Fibroblast of skin of right biceps (primary cell): Measurements from ENCODE around the gene DUS4L.
"Not testable (repeated sequence)": the region's sequence is repeated elsewhere in the genome, so short reads cannot be mapped to it uniquely, and the experiment has no call there.

Experiments
- DNase-seq: peaks from one replicate; pipeline ENCODE4 v3.0.0-alpha.2; 2013

Gene DUS4L, protein sequence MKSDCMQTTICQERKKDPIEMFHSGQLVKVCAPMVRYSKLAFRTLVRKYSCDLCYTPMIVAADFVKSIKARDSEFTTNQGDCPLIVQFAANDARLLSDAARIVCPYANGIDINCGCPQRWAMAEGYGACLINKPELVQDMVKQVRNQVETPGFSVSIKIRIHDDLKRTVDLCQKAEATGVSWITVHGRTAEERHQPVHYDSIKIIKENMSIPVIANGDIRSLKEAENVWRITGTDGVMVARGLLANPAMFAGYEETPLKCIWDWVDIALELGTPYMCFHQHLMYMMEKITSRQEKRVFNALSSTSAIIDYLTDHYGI

DNA sequence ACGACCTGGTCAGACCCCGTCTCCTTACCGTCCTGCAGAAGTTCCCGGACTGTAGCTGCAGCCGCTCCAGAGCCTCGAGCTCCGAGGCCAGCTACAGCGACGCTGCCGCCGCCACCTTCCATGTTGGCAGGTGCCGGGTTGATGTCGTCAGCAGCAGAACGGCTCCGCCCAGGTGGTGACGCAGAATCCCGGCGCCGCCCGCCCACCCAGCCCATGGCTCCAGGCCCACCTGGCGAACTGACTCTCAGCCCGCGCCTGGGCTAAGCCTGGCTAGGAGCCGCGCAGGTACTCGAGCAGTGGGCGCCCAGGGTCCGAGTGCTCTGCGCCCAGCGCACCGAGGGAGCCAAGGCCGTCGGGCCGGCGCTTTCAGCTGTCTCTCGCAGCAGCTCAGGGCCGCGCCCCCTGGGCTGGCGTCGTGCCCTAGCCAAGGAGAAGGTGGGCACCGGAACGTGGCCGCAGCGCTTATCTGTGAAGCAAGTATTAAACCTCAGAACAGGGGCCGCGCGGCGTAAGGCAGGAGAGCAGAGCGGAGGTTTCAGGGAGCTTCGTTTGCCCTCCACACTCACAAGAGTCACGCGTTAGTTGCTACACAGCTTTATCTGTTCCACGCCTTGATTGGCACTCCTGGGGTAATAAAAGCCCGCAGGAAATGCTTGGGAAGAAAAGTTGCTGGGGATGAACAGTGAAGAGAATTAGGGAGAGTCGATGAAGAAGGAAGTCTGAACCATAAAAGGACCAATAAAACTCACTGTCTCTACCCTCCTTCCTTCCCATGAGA is at the start of gene DUS4L, which contains the start of gene COG5:
Gene DUS4L, plus strand, starts transcription at position 197 of the 778 bp plus-strand sequence. CDS start 3,100 bp downstream, outside the sequence.
Gene COG5, minus strand, starts transcription at position 146 of the 778 bp plus-strand sequence. Its CDS starts 24 bp downstream, at position 122.
- DNase-seq, result peak; percentile 80

DNA sequence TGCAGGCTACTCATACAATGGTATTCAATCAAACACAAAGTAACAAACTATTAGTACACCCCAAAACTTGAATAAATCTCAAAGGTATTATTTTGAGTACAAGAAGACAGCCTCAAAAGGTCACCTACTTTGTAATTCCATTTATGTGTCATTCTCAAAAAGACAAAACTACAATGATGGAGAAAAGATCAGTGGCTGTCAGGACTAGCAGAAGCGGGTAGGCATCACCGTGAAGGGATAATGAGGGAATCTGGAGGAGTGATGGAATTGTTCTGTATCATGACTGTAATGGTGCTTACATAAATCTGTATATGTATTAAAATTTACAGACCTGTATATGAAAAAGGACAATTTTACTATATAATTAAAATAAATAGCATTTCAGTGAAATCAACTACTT is 37.1 kb upstream of the DUS4L start:
- DNase-seq, result no peak

DNA sequence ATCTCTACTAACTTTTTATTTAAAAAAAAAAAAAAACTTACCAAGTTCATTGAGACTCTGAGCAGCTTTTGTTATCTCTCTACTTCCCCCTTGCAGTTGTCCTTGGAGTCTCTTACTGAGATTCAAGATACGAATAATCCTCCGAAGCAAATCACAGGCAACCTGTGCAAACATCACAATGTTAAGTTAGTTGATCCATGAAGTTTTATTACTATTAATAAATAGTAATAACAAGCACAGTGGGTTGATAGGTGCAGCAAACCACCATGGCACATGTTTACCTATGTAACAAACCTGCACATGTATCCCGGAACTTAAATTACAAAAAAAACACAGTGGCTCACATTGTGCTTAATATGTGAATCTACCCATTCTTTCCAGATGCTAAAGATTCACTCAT is 36.6 kb upstream of the DUS4L start:
- DNase-seq, result no peak

DNA sequence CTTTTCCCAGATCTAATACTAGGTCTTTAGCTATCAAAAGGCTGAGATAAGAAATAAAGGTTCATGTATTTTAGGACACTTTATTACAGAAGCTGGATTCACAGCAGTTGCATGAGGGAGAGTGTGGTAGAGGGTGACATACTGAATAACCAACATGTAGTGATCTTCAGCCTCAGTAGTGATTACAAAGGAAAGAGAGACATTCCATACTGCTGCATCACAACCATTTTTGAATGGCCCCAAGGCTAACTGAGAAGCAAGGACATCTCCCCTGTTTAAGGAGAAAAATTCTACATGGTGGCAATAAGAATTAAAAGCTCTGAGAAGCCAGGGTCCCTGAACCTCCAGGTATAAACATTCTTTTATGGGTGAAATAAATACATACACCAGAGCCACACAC is 35.3 kb upstream of the DUS4L start:
- DNase-seq, result peak; percentile 64

DNA sequence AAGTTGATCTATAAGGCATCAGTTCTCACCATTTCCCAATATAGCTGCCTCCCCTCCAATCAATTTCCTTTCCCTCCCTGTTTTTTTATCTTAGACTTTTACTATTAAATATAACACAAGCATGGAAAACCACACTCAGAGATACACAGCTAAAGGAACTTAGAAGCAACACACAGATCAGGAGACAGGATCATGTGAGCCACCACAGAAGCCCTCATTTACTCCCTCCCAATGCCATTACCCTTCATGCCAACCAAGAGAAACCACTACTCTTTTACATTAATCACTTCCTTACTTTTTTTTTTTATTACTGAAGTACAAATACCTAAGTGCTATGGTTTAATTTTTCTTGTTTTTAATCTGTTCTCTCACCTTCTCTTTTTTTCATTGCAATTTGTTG is 33.0 kb upstream of the DUS4L start:
- no peak for DNase-seq

DNA sequence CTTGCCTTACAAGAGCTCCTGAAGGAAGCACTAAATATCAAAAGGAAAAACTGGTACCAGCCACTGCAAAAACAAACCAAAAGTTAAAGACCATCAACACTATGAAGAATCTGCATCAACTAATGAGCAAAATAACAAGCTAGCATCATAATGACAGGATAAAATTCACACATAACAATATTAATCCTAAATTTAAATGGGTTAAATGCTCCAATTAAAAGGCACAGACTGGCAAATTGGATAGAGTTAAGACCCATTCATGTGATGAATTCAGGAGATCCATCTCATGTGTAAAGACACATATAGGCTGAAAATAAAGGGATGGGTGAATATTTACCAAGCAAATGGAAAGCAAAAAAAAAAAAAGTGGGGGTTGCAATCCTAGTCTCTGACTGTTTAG is 29.6 kb upstream of the DUS4L start:
- DNase-seq, result no peak

DNA sequence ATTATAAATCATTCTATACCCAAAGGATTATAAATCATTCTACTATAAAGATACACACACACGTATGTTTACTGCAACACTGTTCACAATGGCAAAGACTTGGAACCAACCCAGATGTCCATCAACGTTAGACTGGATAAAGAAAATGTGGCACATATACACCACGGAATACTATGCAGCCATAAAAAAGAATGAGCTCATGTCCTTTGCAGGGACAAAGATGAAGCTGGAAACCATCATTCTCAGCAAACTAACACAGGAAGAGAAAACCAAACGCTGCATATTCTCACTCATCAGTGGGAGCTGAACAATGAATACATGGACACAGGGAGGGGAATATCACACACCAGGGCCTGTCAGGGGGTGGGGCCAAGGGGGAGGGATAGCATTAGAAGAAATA is 26.5 kb upstream of the DUS4L start:
- not testable (repeated sequence) for DNase-seq

DNA sequence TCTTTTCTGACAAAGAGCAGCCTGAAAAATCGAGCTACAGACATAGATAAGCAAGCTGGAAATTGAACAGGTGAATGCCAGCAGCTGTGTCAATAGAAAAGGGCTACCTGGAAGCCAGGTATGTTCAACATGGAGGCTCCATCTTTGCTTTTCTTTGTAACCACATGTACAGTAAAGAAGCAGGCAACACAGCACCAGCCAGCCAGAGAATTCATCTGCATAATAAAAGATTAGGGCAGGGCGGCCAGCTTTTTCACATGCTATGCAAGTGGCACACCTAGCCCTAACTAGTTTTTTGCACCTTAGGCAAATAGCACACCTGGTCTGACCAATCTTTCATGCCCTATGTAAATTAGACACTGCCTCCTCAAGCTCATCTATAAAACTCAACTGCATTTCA is 25.8 kb upstream of the DUS4L start:
- no peak for DNase-seq

DNA sequence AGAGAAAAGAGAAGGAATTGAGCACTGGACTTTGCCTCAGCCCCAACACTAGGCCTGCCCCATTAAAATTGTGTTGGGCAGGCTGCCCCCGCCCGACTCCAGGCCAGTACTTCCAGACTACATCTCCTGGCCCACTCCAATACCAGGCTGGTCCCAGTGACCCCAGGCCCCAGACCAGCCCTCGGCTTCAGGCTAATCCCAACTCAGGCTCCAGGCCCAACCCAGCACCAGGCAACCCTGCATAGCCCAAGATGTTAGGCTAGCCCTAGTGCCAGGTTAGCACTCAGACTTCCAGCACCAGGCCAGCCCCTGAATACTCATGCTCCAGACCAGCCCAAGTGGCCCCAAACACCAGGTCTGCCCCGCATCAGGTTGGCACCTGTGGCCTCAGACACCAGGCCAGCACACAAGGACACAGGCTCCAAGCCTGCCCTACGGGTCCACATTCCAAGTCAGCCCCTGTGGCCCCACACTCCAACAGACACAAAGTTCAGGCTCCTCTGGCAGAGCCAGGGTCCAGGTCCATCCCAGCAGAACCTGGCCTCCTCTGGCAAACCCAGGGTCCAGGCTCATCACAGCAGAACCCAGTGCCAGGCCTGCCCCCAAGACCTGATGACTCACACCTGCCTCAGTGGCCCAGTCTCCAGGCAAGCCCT is 20.3 kb upstream of the DUS4L start:
- no peak for DNase-seq

DNA sequence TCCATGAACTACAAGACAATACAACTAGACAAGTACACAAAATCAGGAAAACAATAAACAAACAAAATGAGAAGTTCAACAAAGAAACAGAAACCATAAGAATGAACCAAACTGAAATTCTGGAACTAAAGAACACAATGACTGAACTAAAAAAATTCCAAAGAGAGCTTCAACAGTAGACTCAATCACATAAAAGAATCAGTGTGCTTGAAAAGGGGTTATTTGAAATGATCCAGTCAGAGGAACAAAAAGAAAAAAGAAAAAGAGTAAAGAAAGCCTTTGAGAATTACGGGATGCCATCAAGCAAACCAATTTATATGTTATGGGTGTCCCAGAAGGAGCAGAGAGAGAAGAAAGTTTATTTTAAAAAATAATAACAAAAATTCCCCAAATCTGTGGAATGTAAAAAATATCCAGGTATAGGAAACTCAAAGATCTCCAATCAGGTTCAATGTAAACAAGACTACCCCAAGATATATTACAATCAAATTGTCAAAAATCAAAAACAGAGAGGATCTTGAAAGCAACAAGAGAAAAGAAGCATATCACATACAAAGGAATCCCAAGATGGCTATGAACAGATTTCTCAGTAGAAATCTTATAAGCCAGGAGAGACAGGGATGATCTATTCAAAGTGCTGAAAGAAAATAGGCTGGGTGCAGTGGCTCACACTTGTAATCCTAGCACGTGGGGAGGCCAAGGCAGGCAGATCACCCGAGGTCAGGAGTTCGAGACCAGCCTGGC is 18.8 kb upstream of the DUS4L start:
- no peak for DNase-seq

DNA sequence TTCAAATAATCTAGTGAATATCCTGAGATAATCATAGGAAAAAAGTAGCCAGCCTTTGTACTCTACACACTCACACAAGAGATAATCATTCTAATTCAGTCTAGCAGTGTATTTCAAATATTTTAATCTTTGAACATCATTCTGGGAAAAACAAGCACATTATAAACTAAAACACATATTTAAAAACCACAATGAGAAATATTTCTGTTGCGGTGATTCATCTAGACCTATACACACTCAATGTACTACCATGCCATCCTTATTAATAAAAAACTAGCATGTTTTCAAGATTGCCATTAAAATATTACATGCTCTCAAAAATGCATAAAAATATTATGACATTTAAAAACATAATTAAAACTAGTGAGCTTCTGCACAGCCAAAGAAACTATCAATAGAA is 11.8 kb upstream of the DUS4L start:
- peak; percentile 40 for DNase-seq

DNA sequence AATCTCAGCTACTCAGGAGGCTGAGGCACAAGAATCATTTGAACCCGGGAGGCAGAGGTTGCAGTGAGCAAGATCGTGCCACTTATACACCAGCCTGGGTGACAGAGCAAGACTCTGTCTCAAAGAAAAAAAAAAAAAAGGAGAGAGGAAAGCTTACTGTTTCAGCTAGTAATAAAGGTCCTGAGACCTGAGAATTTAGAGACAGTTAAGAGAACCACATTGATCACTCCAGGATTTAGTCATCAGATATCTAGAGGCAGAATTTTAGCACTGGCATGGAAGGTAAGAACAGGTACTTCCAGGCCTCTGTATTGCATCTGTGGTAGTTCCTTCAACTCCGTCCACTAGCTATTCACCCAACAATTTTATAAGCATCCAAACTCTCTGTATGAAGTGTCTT is 7.9 kb upstream of the DUS4L start:
- no peak for DNase-seq

DNA sequence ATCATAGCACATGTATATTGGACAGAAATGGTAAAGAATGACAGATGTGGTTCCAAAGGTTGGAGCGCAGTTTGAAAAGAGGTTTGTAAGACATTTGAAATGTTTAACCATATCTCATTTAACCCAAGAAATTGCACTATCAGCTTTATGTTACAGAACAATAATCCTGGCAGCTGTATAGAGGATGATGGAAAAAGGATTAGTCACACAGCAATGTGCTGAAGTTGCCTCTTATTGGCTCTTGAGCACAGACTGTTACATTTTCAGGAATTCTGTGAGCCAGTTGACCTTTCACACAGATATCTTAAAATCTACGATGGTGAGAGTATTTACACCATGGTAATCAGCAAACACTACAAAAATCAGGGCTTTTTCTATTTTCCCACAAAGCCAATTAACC is 3.9 kb upstream of the DUS4L start:
- peak; percentile 71 for DNase-seq

DNA sequence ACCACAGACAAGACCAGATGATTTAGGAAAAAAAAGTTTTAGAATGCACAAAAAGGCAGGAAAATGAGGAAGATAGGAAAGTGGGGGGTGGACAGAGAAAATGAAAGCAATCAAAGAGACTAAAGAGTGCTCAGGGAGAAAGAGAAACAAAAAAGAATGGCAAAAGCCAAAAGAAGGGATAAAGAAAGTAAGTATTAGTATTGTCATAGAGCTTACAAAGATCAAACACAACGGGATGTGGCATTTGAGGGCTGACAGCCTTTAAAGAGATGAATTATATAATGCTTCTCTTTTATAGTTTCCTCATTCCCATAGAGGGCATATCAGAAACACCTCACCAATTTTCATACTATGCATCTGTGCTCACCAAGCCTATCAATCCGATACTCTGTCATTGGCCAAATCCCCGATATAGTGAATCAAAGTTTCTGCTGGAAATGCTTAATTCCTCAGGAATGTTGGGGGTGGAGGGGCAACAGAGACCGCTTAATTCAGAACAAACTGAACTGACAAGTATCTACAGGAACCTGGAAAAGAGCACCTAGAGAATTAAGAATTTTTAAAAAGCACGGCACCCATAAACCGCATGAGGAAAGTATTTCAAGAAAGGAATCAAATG is 2.8 kb upstream of the DUS4L start:
- DNase-seq, result peak; percentile 49

DNA sequence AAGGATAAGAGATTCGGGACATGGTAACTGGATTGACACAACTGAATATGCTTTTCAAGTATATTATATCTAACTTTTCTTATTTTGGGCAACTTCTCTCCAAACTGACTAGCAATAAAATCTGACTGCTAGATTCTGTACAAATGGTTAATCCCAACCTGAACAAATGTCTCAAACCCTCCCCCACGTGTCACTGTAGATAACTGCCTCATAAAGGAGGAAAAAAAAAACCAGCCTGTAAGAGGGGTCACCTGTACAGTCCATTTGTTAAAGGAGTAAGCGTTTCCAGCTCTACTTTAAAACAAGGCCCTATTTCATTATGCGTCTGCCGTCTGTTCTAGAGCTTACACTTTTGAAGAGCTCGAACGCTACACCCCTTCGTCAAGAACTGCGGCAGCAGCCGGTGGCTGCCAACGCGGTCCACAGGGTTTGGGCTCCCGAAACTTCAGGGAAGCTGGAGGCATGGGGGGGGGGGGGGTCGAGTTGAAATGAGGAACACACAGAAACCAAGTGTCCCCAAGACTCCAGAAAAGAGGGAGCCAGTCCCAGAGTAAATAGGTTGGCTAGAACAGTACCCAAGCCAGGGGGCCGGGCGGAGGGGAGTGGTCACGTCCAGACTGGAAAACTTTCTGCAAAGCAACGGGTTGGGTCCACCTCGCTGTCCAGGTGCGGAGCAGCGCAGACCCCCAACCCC is 543 bp upstream of the DUS4L start:
- no peak for DNase-seq

DNA sequence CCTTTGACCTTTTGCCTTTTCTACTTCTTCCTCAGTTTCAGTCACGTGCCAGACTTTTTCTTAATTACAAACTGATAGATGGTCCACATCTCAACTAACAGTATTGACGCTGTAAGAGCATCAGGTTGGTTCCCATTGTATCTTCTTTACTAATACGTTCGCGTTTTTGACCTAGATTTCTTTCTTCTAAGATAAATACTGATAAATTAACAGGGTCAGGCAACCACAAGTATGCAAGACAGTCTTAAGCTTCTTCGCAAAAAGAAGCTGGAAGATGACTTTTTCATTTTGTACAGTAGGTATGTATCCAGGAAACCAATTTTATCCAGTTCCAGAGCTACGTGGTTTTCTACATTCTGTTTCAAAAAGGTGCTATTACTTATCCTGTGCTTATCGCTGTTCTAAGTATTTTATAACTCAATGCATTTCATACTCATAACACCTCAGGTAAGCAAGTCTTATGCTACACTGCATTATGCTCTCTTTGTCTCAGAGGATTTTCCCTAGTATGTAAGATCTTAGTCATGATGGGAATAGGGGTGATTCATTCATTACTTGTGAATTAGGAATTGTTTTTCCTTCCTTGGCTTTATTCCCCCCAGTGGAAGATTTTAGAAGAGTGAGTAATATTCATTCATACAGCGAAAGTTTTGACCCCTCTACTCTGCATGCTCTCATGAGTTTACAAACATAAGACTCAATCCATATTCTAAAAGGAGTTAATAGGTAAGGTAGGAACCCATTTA is 955 bp downstream of the DUS4L start:
- peak; percentile 91 for DNase-seq

DNA sequence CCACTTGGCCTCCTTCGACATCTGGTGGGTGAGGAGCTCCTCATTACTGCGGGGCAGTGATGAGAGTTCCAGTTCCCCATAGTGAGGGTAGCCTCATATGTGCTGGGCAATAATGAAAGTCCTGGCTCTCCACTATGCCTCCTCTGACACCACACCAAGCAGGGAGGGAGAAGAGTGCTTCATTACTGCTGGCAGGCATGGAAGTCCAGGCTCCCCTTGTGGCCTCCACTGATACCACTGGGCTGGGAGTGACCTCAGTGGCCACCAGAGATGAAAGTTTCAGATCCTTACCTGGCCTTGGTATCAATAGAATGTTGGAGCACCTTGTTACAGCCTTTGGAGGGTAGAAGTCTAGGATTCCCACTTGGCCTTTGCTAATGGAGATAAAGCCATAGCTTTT is 6.5 kb downstream of the DUS4L start:
- no peak for DNase-seq

DNA sequence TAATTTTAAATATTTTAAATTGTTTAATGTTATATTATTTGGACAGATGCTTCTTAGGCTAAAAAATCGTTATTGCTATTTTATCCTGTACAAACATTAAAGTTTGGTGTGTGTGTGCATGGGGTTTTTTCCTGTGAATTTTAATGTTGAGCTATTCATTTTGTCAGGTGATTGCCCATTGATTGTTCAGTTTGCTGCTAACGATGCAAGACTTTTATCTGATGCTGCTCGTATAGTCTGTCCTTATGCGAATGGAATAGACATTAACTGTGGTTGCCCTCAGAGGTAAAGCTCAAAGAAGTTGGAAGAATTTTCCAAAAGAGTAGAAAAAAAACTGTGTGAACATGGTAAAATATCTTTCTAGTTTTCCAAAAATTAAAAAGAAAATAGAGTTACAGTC is 9.8 kb downstream of the DUS4L start:
- DNase-seq, result no peak

DNA sequence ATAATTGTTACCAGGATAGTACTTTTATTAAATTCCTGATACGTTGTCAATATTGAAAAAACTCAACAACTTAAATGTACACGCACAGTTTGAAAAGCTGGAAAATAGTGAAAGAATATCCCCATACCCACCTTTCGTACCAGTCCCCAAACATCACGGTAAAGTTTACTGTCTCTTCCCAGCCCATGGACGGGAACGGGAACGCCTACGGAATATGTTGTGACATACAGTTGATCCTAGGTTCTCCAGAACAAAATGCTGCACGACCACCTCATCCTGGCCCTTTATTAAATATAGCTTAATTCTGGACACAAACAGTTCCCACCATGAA is 15.7 kb downstream of the DUS4L start:
- no peak for DNase-seq

DNA sequence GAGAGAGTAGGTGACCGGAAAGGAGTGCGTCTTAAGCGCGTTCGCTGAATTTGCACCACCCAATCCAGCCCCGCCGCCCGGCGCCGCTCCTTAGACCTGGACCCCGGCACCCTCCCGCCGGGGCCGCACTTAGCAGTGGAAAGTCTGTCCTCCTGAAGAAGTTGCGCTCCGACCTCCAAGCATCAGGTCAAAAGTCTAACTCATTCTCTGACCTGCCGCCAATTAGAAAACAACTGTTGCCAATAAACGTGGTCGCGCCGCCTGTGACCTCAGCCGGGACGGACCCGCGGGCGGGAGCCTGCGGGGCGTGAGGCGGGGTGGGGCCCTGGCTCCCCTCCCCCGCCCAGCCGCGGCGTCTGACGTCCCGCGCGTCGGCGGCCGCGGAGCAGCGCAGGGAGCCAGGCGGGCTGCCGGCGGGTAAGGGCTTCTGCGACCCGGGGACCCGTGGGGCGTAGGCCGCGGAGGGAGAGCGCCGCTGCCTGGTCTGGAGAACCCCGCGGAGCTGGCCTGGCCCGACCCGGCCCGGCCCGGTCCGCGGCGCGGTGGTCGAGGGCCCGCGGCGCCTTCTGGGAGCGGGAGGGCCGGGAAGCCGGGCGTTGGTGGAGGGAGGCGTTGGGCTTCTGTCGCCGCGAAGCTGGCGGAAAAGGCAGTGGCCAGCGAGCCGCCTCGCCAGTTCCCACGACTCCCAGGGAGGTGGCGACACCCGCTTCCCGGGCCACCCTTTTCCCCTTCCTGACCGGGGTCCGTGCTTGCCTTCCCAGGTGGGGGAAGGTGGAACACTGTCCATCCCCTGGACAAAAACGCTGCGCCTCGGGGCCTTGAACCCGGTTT is 16.3 kb downstream of the DUS4L start, which contains the start of gene BCAP29:
Gene BCAP29, plus strand, starts transcription at position 362 of the 831 bp plus-strand sequence. CDS start 527 bp downstream, outside the sequence.
- DNase-seq, result peak; percentile 69
